H9 (cell line): ENCODE results near the gene LDLRAD4. TPM values are rescaled to one million over a fixed set of nuclear protein-coding genes. Genes with fewer than 3 reads are reported as not detected.

Source experiments
- DNase-seq: peaks from one replicate; pipeline ENCODE4 v3.0.0-alpha.2; 2017
- H2AFZ ChIP-seq: one replicate; pipeline ENCODE4 v1.6.1; 2013; ENCODE audit warnings: mild to moderate bottlenecking, low read length, control low read depth, moderate library complexity
- H2AK5ac ChIP-seq: 2 replicates; pipeline ENCODE4 v1.6.1; 2013; ENCODE audit warnings: low read length, control low read depth, mixed read lengths; ENCODE audit not compliant: insufficient read length
- H2BK120ac ChIP-seq: one replicate; pipeline ENCODE4 v1.6.1; 2013; ENCODE audit warnings: low read depth, mild to moderate bottlenecking, low read length, control low read depth, inconsistent platforms; ENCODE audit not compliant: poor library complexity, severe bottlenecking
- H2BK12ac ChIP-seq: 2 replicates; pipeline ENCODE4 v1.6.1; 2013; ENCODE audit warnings: low read length, control low read depth, mixed read lengths, low read depth; ENCODE audit not compliant: insufficient read length
- H2BK15ac ChIP-seq: 2 replicates; pipeline ENCODE4 v1.6.1; 2013; ENCODE audit warnings: low read depth, low read length, control low read depth
- H2BK20ac ChIP-seq: one replicate; pipeline ENCODE4 v1.6.1; 2013; ENCODE audit warnings: low read depth, mild to moderate bottlenecking, low read length, control low read depth, inconsistent platforms; ENCODE audit not compliant: poor library complexity, severe bottlenecking
- H2BK5ac ChIP-seq: 2 replicates; pipeline ENCODE4 v1.6.1; 2013; ENCODE audit warnings: low read length, control low read depth, mixed read lengths; ENCODE audit not compliant: insufficient read length
- H3K14ac ChIP-seq: 2 replicates; pipeline ENCODE4 v1.6.1; 2013; ENCODE audit warnings: low read length, control low read depth; ENCODE audit not compliant: insufficient read depth
- H3K18ac ChIP-seq: 2 replicates; pipeline ENCODE4 v1.6.1; 2013; ENCODE audit warnings: low read depth, mild to moderate bottlenecking, mixed read lengths, low read length, control low read depth; ENCODE audit not compliant: insufficient read length
- H3K23ac ChIP-seq: 2 replicates; pipeline ENCODE4 v1.6.1; 2013; ENCODE audit warnings: low read length, control low read depth, mixed read lengths, low read depth; ENCODE audit not compliant: insufficient read length
- H3K23me2 ChIP-seq: 2 replicates; pipeline ENCODE4 v1.6.1; 2013; ENCODE audit warnings: low read depth, mild to moderate bottlenecking, mixed read lengths, low read length, control low read depth; ENCODE audit not compliant: insufficient read length, poor library complexity, severe bottlenecking
- H3K27ac ChIP-seq: 2 replicates; pipeline ENCODE4 v1.5.1; 2013; ENCODE audit warnings: low read length, control low read depth, mixed read lengths, low read depth; ENCODE audit not compliant: insufficient read length
- H3K27me3 ChIP-seq: 2 replicates; pipeline ENCODE4 v1.6.1; 2013; ENCODE audit warnings: low read length, control low read depth, inconsistent platforms; ENCODE audit not compliant: insufficient read depth
- H3K4ac ChIP-seq: 2 replicates; pipeline ENCODE4 v1.6.1; 2013; ENCODE audit warnings: low read depth, mild to moderate bottlenecking, control low read depth, inconsistent platforms, low read length, moderate library complexity
- H3K4me1 ChIP-seq: 2 replicates; pipeline ENCODE4 v1.6.1; 2013; ENCODE audit warnings: low read length, control low read depth, inconsistent platforms; ENCODE audit not compliant: insufficient read depth
- H3K4me2 ChIP-seq: 2 replicates; pipeline ENCODE4 v1.6.1; 2013; ENCODE audit warnings: low read length, control low read depth, mixed read lengths; ENCODE audit not compliant: insufficient read length, insufficient read depth
- H3K56ac ChIP-seq: 2 replicates; pipeline ENCODE4 v1.6.1; 2013; ENCODE audit warnings: low read depth, mild to moderate bottlenecking, mixed read lengths, low read length, control low read depth; ENCODE audit not compliant: insufficient read length
- H3K79me1 ChIP-seq: 2 replicates; pipeline ENCODE4 v1.6.1; 2013; ENCODE audit warnings: low read depth, mild to moderate bottlenecking, moderate library complexity, low read length, control low read depth, inconsistent platforms; ENCODE audit not compliant: insufficient read depth, poor library complexity, severe bottlenecking
- H3K79me2 ChIP-seq: 2 replicates; pipeline ENCODE4 v1.6.1; 2013; ENCODE audit warnings: low read length, control low read depth, inconsistent platforms; ENCODE audit not compliant: insufficient read depth
- H3K9ac ChIP-seq: 2 replicates; pipeline ENCODE4 v1.6.1; 2013; ENCODE audit warnings: low read length, control low read depth, mixed read lengths; ENCODE audit not compliant: insufficient read length; ENCODE audit errors: extremely low read depth
- H3K9me3 ChIP-seq: one replicate; pipeline ENCODE4 v1.6.1; 2013; ENCODE audit warnings: low read depth, low read length, inconsistent platforms; ENCODE audit not compliant: control insufficient read depth
- H3T11ph ChIP-seq: one replicate; pipeline ENCODE4 v1.6.1; 2013; ENCODE audit warnings: mild to moderate bottlenecking, low read length, control low read depth, inconsistent platforms
- H4K20me1 ChIP-seq: one replicate; pipeline ENCODE4 v1.6.1; 2013; ENCODE audit not compliant: control insufficient read depth, insufficient read length, insufficient read depth
- H4K5ac ChIP-seq: 2 replicates; pipeline ENCODE4 v1.6.1; 2013; ENCODE audit warnings: low read depth, mild to moderate bottlenecking, mixed read lengths, low read length, control low read depth; ENCODE audit not compliant: insufficient read length
- H4K8ac ChIP-seq: replicated peaks from 2 replicates; pipeline ENCODE4 v1.6.1; 2013; ENCODE audit warnings: low read length, control low read depth, mixed read lengths, low read depth; ENCODE audit not compliant: insufficient read length
- H4K91ac ChIP-seq: 2 replicates; pipeline ENCODE4 v1.6.1; 2013; ENCODE audit warnings: low read depth, mild to moderate bottlenecking, moderate library complexity, mixed read lengths, low read length, control low read depth; ENCODE audit not compliant: insufficient read length
- H3K27ac Mint-ChIP-seq, 3 experiments: 2 replicates in 2 of 3; 3 replicates in 1 of 3; pipeline ENCODE4 v1.8.0; 2020 to 2021; ENCODE audit warnings: mixed read lengths in 3 of 3, mild to moderate bottlenecking in 1 of 3, moderate library complexity in 1 of 3
- H3K27me3 Mint-ChIP-seq: 2 replicates; pipeline ENCODE4 v1.8.0; 2021; ENCODE audit warnings: low read depth, mild to moderate bottlenecking, moderate library complexity, mixed read lengths
- H3K36me3 Mint-ChIP-seq, 3 experiments: 2 replicates in 2 of 3; 3 replicates in 1 of 3; pipeline ENCODE4 v1.8.0; 2020 to 2021; ENCODE audit warnings: low read depth in 3 of 3, mixed read lengths in 3 of 3; ENCODE audit not compliant: insufficient read depth in 1 of 3
- H3K4me1 Mint-ChIP-seq, 2 experiments: 2 replicates each; pipeline ENCODE4 v1.8.0; 2020; ENCODE audit warnings: mixed read lengths in 2 of 2
- H3K4me3 Mint-ChIP-seq, 2 experiments: 2 replicates in 1 of 2; 3 replicates in 1 of 2; pipeline ENCODE4 v1.8.0; 2020 to 2021; ENCODE audit warnings: mild to moderate bottlenecking in 2 of 2, mixed read lengths in 2 of 2, moderate library complexity in 1 of 2
- H3K9me3 Mint-ChIP-seq, 2 experiments: 2 replicates in 1 of 2; 3 replicates in 1 of 2; pipeline ENCODE4 v1.8.0; 2020; ENCODE audit warnings: mild to moderate bottlenecking in 2 of 2, mixed read lengths in 2 of 2, moderate library complexity in 1 of 2
- WGBS: extraction: QIAGEN DNeasy Blood & Tissue Kit; methylation state at CpG from one replicate; pipeline ENCODE4 v1.1.7; 2013; ENCODE audit warnings: missing lambda C conversion rate, low lambda C conversion rate, mixed read lengths; ENCODE audit not compliant: insufficient read length; ENCODE audit errors: extremely low coverage; 5-methylcytosine and 5-hydroxymethylcytosine counted together
- total RNA-seq: library from RNA; stranded (reverse); gene quantifications from 2 replicates; pipeline ENCODE4 v1.2.1, GENCODE V29; 2021
- TF ChIP-seq, protein P1 (sequence below): fragments of 200-600 bp; sonication (generic); conservative IDR thresholded peaks from 3 replicates; pipeline ENCODE4 v1.8.0; 2021; ENCODE audit warnings: antibody characterized with exemption, mild to moderate bottlenecking

Gene LDLRAD4
- total RNA-seq, 1 experiment from 2014 or later: 3.9 TPM

GRCh38 chr18:13473751-13474150 is 255.2 kb downstream of the LDLRAD4 start:
- H3K9me3 ChIP-seq: no peaks in the 10 kb centered on the region
- no peak overlapping the region for H3K56ac ChIP-seq
- H3K79me2 ChIP-seq: 0 out of 2 replicates have a peak, but pooled peaks cover 2% of the 10 kb centered on the region
- TF ChIP-seq, protein P1, sequence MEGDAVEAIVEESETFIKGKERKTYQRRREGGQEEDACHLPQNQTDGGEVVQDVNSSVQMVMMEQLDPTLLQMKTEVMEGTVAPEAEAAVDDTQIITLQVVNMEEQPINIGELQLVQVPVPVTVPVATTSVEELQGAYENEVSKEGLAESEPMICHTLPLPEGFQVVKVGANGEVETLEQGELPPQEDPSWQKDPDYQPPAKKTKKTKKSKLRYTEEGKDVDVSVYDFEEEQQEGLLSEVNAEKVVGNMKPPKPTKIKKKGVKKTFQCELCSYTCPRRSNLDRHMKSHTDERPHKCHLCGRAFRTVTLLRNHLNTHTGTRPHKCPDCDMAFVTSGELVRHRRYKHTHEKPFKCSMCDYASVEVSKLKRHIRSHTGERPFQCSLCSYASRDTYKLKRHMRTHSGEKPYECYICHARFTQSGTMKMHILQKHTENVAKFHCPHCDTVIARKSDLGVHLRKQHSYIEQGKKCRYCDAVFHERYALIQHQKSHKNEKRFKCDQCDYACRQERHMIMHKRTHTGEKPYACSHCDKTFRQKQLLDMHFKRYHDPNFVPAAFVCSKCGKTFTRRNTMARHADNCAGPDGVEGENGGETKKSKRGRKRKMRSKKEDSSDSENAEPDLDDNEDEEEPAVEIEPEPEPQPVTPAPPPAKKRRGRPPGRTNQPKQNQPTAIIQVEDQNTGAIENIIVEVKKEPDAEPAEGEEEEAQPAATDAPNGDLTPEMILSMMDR: no peak
- no peak overlapping the region for H3K9ac ChIP-seq
- H3K36me3 Mint-ChIP-seq: no peaks in the 10 kb centered on the region
- H3K9me3 Mint-ChIP-seq: no peaks in the 10 kb centered on the region
- no peak overlapping the region for H3K18ac ChIP-seq
- H3K4ac ChIP-seq: no peak overlapping the region
- DNase-seq: no peak
- no peak overlapping the region for H2BK5ac ChIP-seq
- no peak overlapping the region for H2BK15ac ChIP-seq
- H3K4me2 ChIP-seq: no peak overlapping the region
- H4K91ac ChIP-seq: no peak overlapping the region
- H3K27me3 ChIP-seq: no peaks in the 10 kb centered on the region
- H3K4me3 Mint-ChIP-seq: no peak overlapping the region
- no peaks in the 10 kb centered on the region for H3K79me1 ChIP-seq
- no peak overlapping the region for H2BK120ac ChIP-seq
- peaks cover 29 to 31% of the 10 kb centered on the region in 2 experiments for H3K4me1 Mint-ChIP-seq
- H2BK20ac ChIP-seq: no peak overlapping the region
- H4K20me1 ChIP-seq: no peaks in the 10 kb centered on the region
- no peak overlapping the region for H3K27ac Mint-ChIP-seq
- H2AK5ac ChIP-seq: no peak overlapping the region
- no peak overlapping the region for H3K27ac ChIP-seq
- no peak overlapping the region for H3K23ac ChIP-seq
- H2AFZ ChIP-seq: no peak overlapping the region
- no CpG with 5 or more reads among the region's 6 CpGs for WGBS
- no peak overlapping the region for H3K14ac ChIP-seq
- no peak overlapping the region for H2BK12ac ChIP-seq
- peaks cover 3% of the 10 kb centered on the region; the same call in 1 of the 2 replicates for H3K27me3 Mint-ChIP-seq
- H3K4me1 ChIP-seq: no peaks in the 10 kb centered on the region
- no peak overlapping the region for H3T11ph ChIP-seq
- H3K23me2 ChIP-seq: no peaks in the 10 kb centered on the region
- H4K8ac ChIP-seq: no peak overlapping the region
- H4K5ac ChIP-seq: no peak overlapping the region
